Effector CD8-positive, alpha-beta T cell (primary cell): ENCODE measurements around the gene HOXB3.

Experiments
- DNase-seq: peaks from one replicate; lab custom pipeline; 2025; lab: John Stamatoyannopoulos, UW

Gene HOXB3

DNA sequence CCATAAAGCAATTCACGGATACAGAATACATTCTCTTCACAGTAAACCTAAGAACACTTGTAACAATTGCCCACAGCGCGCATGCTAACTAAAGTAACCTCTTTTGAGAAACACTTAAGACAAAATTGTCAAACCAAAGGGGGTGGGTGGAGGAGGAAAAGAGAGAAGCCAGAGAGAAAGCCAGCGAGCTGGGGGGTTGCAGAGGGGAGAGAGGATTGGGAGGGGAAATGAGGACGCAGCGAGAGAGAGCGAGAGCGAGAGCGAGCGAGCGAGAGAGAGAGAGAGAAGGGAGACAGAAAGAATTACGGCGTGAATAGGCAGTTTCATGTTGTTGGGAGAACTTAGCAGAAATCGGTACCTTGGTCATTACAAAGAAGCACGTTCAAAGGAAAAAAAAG, 22.4 kb upstream of the HOXB3 start:
- no peak for DNase-seq

DNA sequence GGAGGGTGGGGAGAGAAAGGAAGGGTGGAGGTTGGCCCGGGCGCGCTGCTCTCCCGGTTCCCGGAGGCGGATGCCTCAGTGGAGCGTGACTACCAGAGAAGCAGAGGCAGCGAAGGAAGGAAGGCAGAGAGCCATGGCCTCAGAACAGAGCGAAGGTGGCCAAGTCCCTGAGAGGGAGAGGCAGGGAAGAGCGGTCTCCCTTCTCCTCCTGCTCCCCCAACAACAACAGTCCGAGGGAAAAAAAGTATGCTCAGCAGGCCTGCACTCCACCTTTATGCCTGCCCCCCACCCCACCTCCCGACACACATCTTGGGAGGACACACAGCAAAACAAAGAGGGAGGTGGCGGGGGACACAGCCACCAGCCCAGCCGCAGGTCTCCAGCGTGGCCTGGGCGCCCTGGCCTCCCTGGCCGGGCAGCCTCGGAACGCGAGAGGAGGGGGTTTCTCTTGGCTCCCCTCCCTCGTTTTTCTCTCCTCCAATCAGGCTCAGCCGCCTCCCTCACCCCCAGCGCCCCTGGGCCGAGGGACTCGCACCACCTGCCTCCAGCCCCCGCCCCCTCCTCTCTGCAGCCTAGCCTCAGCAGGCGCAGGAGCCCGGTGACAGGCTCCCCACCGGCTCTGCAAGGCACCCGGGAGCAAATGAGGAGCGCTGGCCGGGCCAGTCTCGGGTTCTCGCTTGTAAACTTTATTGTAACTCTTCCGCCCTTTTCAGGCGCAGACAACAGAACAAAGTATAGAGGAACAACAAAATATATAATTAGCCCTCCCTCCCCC, 21.8 kb upstream of the HOXB3 start:
- DNase-seq = no peak

DNA sequence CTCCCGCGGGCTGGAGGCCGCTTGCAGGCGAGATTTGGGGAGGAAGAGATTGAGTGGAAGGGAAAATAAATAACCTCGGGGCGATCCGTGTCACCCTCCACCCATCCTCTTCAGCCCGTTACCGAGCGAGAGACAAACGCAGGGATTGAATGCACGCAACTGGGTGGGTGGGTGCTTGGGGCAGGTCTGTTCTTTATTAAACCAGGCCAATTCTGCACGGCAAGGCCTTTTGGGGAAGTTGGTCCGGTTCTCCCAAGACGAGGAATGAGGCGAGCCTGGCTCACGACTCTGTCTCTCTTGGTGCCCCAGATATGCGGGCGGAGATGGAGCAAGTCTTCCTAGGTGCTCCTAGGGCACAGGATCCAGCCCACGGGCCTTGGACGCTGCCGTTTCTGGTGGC, 21.2 kb upstream of the HOXB3 start:
- no peak for DNase-seq

DNA sequence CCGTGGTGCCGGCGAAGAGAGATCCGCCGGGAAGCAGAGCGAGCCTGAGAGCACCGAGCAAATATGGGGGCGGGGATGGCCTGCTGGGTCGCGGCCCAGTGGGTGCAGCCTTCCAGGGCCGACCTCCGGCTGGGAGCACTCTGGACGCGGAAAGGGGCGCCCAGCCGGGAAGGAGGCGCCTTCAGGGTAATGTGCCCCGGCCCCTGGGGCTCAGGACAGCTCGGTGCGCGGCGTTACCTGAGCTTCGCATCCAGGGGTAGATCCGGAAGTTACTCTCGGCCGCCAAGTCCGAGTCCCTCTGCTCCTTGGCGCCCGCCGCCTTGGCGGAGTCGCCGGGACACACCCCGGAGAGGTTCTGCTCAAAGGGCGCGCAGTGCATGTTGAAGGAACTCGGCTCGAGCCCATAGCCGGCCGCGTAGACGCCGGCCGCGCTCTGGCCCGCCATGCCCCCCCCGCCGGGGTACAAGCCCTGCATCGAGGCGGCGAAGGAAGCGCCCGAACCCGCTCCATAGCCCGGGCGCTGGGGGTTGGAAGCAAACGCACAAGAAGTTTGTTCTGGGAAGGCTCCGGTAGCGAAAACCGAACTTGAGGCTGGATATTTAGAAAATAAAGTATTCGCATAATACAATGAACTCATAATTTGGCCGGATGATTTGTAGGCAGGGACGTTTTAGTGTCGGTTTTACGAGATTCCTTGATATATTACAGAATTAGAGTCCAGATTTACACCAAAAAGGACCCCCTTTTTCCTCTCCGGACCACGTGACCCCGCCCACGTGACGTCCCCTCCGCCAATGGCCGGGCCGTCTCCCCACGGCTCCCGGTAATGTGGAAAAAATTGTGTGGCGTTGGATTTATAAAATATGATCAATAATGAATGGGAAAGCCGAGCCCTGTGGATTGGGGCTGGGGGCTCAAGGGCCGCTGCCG, 20.5 kb upstream of the HOXB3 start, which contains the start of gene HOXB7:
HOXB7 (minus strand) TSS at position 736 of the 930 bp plus-strand sequence; CDS start at position 637, 99 bp downstream.
- DNase-seq = peak; percentile 56

DNA sequence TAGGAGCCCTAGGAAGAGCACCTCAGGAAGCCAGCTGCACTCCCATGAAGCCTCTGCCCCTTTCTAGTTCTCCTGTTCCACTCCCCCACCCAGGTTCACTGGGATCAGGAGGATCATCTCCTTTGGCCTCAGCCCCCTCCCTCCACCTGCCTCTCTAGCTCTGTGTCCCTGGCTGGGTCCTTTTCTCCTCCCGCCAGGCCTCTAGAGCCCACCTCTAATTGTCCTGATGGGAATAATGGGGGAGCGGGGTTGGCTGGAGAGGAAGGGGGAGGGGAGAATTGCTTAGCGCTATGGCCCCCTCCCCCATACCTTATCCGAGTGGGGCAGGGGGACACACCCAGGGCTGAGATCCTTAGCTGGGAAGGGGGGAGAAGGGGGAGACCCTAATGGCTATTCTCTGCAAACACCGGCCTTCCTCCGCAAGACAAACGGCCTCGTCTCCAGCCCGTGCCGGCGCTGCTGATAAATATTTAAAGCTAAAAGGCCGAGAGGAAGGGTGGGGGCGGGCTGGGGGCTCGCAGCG, 19.8 kb upstream of the HOXB3 start:
- no peak for DNase-seq

DNA sequence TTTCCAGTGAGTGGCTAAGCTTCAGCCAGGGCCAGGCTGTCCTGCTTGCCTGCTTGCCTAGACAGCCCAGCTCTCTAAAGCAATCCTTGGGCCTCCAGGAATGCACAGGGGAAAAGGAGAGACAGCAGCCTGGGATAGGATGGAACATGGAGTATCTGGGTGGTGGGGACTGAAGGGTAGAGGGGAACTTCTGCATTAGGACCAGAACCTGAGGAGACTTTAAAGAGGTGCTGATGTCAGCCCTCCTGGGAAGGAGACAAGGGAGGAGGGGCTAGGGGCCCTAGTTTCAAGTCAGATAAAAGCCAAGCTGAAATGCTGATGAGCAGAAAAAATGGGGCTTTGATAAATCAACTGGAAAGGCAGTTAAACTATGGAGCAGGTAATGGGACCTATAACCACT, 19.0 kb upstream of the HOXB3 start:
- DNase-seq = no peak

DNA sequence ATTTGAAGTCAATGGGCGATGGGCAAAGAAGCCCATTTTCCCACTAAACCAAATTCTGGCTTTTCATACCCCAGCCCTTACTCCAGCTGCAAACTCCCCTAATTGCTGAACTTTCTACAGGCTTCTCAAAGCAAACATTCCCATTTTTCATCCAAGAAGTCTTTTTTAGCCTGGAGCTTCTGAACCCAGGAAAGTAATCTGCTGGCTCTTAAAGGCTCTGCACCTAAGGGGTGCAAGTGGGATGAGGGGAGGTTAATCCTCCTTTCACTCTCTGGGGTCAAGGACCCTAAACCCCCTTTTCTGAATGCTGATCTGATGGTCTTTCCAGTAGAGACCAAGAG, 18.4 kb upstream of the HOXB3 start:
- DNase-seq = no peak

DNA sequence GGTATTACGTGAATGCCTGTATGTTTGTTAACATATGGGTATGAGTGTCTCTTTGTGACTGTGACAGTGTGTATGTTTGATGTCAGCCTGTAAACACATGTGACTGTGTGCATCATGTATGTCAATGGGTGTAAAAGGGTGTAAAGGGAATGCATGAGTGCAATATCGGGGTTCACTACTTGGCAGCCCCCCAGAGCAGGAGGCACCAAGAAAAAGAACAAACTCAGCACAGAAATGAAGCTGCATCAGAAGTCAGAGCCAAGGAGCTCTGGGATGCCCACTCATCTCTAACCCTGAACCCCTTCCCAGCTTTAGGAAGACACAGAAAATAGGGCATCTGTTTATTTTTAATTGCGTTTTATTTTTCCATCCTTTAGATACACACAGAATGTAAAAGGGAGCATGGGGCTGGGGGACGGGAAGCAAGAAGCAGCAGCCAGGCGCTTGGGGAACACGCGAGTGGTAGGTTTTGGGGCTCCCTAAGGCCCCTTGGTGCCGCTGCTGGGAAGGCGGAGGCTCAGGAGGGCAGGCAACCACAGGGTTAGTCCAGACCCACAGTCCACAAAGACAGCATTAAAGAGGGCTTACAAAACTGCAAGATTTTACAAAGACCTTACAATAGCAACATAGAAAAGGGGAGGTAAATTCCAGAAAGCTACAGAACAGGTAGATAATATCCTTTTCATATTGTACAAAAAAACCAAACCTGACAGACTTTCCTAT, 17.0 kb upstream of the HOXB3 start:
- no peak for DNase-seq

DNA sequence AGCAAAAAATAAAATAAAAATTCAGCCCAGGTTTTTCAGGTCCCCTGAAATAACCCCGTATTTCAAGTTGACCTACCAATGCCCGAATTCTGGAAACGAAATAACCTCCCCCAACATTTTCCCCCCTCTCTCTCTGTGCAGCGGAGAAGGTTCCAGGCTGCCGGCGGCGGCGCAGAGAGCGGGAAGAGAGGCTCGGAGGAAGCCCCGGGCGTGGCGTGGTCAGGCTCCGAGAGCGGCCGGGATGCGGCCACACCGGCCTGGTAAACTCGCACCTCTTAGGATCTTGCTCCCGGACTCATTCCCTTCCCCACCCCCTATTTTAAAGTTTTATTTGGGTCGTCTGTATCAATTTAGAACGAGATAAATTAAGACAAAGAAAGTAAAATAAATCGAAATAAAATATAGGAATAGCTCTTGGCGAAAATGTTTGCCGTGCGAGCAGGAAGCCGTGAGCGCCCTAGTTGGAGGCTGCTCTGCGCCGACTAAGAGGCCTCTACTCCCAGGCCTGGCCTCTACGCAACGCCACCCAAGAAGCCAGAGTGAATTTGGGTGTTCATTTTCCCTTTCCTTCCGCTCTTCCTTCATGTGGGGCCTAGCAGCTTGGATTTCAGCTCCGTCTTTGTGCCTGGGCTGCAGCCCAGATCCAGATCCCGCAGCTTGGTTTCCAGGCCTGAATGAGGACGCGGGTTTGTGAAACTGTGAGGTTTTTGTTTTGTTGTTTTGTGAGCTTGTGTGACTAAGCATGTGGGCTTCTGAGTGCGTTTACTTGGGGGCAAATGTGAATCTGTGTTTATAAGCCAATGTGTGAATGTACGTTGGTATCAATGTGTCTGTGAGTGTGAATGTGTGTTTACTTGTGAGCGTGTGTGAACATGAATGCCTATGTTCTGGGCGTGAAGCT, 16.2 kb upstream of the HOXB3 start:
- no peak for DNase-seq

DNA sequence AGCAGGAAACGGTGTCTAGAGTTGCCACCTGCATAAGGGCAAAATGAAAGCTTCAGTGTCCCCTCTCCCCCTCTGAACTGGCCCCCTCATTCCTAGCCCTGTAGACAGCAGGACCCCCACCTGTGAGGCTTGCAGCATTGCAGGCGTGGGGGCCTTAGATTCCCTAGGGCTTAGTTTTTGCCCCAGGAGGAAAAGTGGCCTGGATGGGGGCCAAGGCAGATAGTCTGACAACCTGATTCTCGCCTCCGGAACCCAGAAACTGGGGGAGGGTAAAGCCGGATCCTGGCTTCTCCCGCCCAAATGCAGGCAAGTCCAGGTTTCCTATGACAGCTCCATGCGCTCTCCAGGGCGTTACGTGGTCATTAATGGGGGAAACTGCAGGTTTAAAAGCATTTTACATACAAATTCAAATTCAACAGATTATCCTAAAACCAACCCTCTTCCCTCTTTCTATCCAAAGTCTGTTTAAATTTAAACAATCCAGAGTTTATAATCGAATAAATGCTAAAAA, 15.4 kb upstream of the HOXB3 start:
- no peak for DNase-seq

DNA sequence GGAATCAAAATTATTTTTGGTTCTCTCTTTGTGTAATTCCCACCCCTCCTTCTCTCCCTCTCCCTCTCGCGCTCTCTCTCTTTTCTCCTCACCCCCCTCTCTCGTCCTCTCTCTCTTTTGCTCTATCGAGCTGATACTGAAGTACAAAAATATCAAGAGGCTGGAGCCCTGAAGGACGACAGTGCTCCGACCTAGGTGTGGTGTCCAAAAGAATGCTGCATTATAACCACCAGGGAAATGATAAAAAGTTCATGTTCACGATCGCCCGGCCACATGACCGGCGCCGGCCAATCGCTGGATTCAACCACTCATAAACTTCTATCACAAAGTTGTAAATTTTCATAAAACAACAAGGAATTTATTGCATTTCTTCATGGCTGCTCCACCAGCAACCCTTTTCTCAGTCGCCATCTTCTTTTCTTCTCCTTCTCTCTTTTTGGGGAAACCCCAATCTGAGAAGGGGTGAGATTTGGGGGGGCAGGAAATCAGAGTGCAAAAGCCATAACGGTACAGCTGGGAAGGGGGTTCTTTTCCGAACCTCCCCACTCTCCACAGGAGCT, 14.8 kb upstream of the HOXB3 start, which contains the start of gene HOXB6:
HOXB6 (minus strand) TSS at position 217 of the 560 bp plus-strand sequence. CDS start 6,836 bp downstream, outside the sequence.
- no peak for DNase-seq

DNA sequence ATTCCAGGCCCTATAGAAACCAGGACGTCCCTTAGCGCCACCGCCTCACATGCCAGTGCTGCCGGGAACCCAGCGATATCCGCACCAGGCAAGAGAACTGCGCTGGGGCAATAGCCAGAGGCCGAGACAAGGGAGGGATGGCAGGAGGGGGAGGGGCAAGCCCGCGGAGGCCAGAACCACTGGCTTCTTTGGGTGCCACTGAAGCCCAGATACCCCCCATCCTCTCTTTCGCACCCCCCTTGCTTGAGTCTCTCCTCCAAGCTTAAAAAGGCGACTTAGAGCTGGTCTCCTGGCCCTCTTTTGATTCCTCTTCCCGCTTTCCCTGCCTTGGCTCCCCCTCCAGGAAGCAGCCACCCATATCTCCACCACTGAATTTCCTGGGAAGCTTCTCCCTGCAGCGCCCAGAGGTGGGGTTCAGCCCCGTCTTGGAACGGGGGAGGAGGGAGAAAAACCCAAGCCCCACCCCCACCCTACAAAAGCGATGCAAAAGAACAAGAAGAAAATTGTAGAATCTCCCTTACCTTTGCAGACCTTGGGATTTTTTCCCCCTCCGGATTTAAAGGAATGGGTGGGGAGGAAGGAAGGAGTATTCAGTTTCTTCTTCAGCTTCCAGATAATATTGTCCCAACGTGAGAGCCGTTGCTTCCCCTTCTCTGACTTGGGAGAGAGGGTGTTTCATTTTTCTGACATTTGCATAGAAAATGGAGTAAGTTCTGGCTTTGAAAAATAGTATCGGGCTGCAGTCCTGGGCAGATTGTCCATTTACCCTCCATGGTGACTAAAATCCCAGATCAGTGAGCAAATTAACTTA, 14.1 kb upstream of the HOXB3 start:
- DNase-seq = no peak

DNA sequence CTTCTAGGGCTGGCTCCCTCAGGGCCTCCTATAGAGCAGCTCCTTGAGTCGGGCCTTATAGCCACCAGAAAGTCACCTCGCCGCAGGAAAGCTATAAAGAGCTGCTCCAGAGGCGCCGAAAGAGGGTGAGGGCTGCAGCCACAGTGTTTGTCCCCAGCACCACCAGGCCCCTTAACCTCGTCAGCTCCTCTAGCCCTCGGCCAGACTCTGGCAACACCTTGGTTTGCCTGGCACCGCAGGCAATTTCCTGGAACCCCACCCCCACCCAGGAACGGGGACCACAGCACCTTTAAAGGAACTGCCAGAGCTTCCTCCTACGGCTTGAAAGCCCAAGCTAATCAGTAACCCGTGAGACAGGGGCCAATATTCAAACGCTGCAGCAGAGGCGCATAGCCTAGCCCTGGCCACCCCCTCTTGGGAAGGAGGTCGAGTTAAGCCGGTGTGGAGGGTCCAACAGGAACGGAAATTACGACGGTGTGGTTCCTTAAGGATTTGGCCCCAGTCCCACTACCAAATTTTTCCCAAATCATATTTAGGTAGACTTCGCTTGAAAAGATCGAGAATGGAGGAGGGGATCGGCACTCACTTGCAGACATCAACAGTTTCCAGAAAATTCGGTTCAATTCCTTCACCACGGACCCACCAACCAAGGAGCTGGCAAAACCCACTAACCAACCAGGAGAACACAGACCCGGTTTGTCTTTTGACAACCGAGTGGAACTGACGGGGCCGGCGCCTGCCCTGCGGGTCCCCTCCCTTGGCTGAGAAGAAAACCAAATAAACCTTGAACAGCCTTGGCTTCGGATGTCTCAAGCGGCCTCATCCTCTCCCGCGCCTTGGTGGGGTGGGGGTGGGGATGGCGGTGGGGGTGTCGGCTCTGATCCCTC, 11.7 kb upstream of the HOXB3 start:
- DNase-seq = no peak

DNA sequence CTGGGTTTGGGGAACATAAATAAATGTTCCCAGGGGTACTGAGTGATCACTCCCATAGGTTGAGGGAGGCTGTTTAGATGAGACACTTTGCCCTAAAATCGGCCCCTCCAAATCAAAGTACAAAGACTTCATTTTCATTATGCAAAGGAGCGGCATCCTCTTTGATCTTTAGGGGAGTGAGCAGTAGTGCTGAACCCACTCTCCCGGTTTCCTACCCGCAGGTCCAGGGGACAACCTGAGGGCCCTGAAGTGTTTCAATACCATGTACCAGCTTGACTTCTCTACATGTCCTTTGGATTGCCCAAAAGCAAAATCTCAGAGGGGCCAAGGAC, 11.1 kb upstream of the HOXB3 start:
- no peak for DNase-seq

DNA sequence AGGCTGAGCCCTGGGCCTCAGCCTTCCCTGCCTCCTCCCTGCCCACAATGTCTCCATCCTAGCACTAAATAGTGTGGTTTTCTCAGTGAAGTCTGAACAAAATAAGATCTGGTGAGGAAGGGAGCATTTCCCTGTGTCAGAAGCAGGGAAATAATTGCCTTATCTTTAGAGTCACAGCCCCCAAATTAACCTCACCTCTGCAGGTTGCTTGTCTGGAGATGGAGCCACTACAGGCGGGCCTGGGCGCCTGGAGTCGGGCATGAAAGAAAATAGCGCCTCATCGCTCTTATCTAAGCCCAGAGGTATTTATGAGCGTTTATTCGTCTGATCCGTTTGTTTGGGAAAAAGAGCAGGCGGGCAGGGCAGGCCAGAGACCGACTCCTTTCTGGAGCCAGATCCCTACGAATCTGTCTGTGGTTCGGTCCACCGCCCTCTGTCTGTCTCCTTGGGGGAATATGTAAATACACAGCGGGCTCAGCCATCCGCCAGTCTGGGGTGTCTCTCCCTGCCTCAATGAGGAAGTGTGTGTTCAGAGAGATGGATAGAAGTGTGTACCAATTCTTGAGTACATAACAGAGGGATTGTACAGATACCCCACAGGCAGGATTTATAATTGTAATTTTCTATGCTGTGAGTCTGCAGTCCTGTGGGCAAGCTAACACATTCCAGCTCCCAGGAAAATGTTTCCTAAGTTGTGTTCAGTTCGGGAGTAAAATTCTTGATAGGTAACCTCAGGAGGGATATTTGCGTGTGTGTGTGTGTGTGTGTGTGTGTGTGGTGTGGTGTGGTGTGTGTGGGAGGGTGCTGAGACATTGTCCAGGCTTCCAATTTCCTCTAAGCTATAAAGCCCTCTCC, 10.4 kb upstream of the HOXB3 start:
- no peak for DNase-seq

DNA sequence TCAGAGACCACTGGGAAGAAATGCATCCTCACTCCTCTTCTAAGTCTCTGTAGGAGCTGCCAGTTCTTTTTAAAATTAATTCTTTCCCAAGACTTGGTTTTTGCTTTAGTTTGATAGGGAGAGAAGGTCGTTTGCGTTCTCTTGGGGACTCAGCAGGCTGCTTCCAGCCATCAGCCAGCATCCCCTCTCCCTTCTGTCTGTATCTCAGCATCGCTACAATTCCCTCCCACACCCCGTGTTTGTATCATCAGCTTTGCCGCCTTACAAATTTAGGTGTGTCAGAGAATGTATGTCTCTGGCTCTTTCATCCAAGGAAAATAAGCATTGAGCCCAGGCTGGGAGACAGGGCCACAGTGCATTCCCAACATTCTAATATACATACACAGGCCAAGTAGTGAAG, 9.3 kb upstream of the HOXB3 start:
- no peak for DNase-seq

DNA sequence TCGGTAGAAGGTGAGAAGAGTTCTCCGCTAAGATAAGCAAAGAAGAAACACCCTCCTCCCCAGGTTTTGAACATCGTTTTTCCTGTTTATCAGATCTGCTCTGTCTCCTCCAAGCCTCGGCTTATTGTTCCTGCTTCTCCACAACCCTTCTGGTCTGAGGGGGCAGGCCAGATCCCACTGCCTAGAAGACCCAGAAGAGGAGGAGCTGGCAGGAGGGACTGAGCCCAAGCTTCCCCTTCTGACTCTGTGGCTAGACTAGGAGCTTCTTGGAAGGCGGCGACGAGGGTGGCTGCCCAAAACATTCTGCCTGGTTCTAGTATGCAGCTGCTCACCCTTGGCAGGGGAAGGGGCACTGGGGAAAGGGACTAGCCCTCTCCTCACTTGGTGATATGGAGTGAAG, 8.7 kb upstream of the HOXB3 start:
- no peak for DNase-seq
